A673 (cell line): ENCODE results near the gene KIF4A.

ENCODE experiments used
- CTCF ChIP-seq: fragments of 300-800, 200-600 bp; sonication (generic); conservative IDR thresholded peaks from 2 replicates; pipeline ENCODE4 v1.5.1; 2017; ENCODE audit warnings: low read depth, mild to moderate bottlenecking, antibody characterized with exemption, low read length, moderate library complexity, mixed read lengths
- EZH2 ChIP-seq: fragments of 200-600 bp; sonication (generic); IDR thresholded peaks from 2 replicates; pipeline ENCODE4 v1.6.1; 2017; ENCODE audit warnings: borderline replicate concordance, low read depth, mild to moderate bottlenecking, mixed read lengths, antibody characterized with exemption, low read length; ENCODE audit not compliant: poor library complexity, severe bottlenecking

- TF ChIP-seq CTCF (no peak), EZH2 (no peak)
Measured at GRCh38 chrX:70439016-70439415, 149.1 kb downstream of the KIF4A start.
